ENCODE data around the gene MYPOP. TPM values are rescaled to one million over a fixed set of nuclear protein-coding genes. Genes with fewer than 3 reads are reported as not detected.

MYPOP gene
- total RNA-seq, 2 donors from 2014 or later = 8.7 to 9.1 TPM

DNA sequence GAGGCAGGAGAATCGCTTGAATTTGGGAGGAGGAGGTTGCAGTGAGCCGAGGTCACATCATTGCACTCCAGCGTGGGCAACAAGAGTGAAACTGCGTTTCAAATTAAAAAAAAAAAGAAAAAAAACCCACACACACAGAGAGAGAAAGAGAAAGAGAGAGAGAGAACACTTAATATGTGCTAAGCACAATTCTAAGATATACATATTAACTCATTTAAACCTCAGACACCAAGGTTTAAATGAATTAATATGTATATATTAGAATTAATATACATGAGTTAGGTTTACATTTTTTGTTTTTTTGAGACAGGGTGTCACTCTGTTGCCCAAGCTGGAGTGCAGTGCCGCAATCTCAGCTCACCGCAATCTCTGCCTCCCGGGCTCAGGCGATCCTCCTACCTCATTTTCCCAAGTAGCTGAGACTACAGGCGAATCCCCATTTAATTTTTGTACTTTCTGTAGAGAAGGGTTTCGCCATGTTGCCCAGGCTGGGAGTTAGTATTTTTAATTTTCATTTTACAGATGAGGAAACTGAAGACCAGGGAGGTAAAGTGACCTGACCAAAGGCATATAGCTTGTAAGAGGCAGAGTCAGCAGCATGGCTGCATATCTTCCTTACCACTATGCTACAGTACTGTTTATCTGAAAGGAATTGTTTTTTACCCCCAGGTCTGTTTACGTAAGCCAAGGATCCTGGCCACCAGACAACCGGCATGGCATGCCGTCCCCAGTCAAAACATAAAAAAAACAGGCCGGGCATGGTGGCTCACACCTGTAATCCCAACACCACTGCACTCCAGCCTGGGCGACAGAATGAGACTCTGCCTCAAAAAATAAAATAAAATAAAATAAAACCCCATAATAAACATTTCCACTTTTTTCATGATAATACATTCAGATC is 41.8 kb downstream of the MYPOP start:
- 87% methylated on average over 15 of the region's 15 CpGs for WGBS
- intact Hi-C loops (cut with DNase I) = no loop called here
- Histone ChIP-seq H3K27me3 (replicated peaks; ENCODE audit: insufficient read depth) (no peaks in the 10 kb centered on the region), H3K4me1 (replicated peaks) (peaks cover 3% of the 10 kb centered on the region), H3K36me3 (no peaks in the 10 kb centered on the region), H3K9me3 (no peaks in the 10 kb centered on the region), H3K4me3 (no peak overlapping the region), H3K27ac (no peak overlapping the region)
- TF ChIP-seq, protein P1, sequence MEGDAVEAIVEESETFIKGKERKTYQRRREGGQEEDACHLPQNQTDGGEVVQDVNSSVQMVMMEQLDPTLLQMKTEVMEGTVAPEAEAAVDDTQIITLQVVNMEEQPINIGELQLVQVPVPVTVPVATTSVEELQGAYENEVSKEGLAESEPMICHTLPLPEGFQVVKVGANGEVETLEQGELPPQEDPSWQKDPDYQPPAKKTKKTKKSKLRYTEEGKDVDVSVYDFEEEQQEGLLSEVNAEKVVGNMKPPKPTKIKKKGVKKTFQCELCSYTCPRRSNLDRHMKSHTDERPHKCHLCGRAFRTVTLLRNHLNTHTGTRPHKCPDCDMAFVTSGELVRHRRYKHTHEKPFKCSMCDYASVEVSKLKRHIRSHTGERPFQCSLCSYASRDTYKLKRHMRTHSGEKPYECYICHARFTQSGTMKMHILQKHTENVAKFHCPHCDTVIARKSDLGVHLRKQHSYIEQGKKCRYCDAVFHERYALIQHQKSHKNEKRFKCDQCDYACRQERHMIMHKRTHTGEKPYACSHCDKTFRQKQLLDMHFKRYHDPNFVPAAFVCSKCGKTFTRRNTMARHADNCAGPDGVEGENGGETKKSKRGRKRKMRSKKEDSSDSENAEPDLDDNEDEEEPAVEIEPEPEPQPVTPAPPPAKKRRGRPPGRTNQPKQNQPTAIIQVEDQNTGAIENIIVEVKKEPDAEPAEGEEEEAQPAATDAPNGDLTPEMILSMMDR (IDR thresholded peaks at IDR 0.05) = no peak
- TF ChIP-seq POLR2AphosphoS5 (IDR thresholded peaks at IDR 0.05) (no peak), POLR2A (IDR thresholded peaks at IDR 0.05) (no peak)
- no peak for DNase-seq (ENCODE audit: low spot score)

DNA sequence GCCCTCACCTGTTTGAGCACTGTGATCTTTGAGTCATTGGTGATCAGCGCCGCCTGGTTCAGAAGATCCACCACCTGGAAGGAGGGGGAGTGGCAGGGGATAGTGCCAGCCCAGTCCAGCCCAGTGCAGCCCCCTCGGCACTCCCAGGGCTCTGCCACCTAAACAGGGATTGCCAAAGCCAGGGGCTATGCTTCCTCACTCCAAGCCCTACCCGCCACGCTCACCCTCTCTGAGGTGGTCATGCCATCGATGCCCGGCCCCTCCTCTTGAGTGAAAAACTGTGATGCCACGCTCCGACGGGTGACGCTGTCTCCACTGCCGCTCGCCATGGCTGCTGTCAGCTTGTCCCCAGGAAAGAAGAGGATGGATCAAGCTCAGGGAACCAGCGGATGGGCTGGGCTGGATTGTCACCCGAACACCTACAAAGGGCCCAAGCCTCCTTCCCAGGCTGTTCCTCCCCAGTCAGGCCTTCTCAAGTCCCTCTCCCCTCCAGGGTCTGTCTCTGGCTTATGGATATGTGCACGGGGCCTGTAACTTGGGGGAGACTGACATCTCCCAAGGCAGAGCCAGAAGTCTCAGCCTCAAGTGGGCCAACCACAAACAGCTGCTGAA is 48.1 kb downstream of the MYPOP start:
- 96% methylated on average over 16 of the region's 16 CpGs for WGBS
- DNase-seq (ENCODE audit: low spot score) = no peak
- intact Hi-C loops (cut with DNase I) = no loop called here

DNA sequence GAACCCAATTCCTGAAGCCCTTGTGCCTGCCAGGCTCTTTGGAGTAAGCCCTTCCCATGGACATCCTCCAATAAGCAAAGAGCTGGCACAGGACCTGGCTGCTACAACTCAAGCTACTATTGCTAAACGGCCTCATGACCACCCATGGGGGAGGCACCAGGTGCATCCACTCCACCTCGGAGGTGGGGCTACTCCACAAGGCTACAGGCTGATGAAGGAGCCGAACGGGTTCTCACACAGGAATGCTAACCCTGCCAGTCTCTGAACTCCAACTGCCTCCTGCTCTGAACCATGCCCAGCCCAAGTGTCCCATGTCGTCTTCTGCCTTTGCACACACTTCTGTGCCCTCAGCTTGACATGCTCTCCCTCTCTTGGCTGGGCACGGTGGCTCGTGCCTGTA is 49.4 kb downstream of the MYPOP start:
- Histone ChIP-seq H3K27ac (no peak overlapping the region), H3K4me1 (replicated peaks) (no peaks in the 10 kb centered on the region), H3K36me3 (peaks cover 8 to 16% of the 10 kb centered on the region in 2 donors), H3K9me3 (no peaks in the 10 kb centered on the region), H3K4me3 (no peak overlapping the region), H3K27me3 (replicated peaks; ENCODE audit: insufficient read depth) (no peaks in the 10 kb centered on the region)
- 66% methylated on average over 7 of the region's 7 CpGs for WGBS
- TF ChIP-seq POLR2A (IDR thresholded peaks at IDR 0.05) (no peak), POLR2AphosphoS5 (IDR thresholded peaks at IDR 0.05) (no peak)
- TF ChIP-seq, protein P1 (IDR thresholded peaks at IDR 0.05) = no peak
- intact Hi-C loops (cut with DNase I) = no loop called here
- no peak for DNase-seq (ENCODE audit: low spot score)

More for the DNA sequence above, 48.1 kb downstream of the MYPOP start:
- Histone ChIP-seq H3K4me3 (no peak overlapping the region), H3K27me3 (replicated peaks; ENCODE audit: insufficient read depth) (no peaks in the 10 kb centered on the region), H3K4me1 (replicated peaks) (no peaks in the 10 kb centered on the region), H3K36me3 (peaks cover 8 to 10% of the 10 kb centered on the region in 2 donors), H3K9me3 (no peaks in the 10 kb centered on the region), H3K27ac (no peak overlapping the region)
- TF ChIP-seq POLR2AphosphoS5 (IDR thresholded peaks at IDR 0.05) (no peak), POLR2A (IDR thresholded peaks at IDR 0.05) (no peak)
- TF ChIP-seq, protein P1 (IDR thresholded peaks at IDR 0.05) = no peak

DNA sequence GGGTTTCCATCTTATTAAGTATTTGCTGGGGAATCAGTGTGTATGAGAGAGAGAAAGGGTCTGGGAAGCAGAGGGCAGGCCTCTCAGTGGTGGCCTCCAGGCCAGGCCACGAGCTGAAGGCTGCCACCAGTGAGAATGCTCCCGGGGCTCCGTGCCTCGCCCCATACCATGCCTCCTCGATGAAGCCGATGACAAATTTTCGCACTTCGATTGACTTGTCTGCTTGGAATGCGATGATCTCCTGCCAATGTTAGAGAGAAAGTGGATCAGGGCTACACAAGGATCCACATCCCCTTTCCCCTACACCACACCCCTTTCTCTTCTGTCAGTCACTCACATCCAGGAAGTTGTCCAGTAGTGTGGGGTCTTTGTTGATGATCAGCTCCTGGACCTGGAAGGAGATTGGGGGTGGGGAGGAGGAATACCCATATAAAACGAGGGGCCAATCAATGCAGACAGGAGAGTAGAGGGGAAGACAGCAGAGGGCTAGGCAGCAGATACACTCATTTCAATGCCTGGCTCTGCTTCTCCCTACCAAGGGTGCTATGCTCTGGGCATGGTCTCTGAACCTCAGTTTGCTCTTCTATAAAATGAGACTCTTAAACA is 50.2 kb downstream of the MYPOP start:
- no peaks in the 10 kb centered on the region for H3K4me1 ChIP-seq (replicated peaks)
- WGBS = 92% methylated on average over 10 of the region's 10 CpGs
- DNase-seq (ENCODE audit: low spot score) = no peak
- peaks cover 15 to 23% of the 10 kb centered on the region in 2 donors for H3K36me3 ChIP-seq
- H3K27me3 ChIP-seq (replicated peaks; ENCODE audit: insufficient read depth) = no peaks in the 10 kb centered on the region
- H3K27ac ChIP-seq = no peak overlapping the region
- intact Hi-C loops (cut with DNase I) = no loop called here
- H3K9me3 ChIP-seq = no peaks in the 10 kb centered on the region
- TF ChIP-seq POLR2AphosphoS5 (IDR thresholded peaks at IDR 0.05) = no peak
- TF ChIP-seq, protein P1 (IDR thresholded peaks at IDR 0.05) = no peak
- no peak for TF ChIP-seq POLR2A (IDR thresholded peaks at IDR 0.05)
- no peak overlapping the region for H3K4me3 ChIP-seq

Data from prostate gland (tissue), 2 donors.